Neural crest cell (in vitro differentiated cells): ENCODE measurements around the gene RALA. TPM values are rescaled to one million over a fixed set of nuclear protein-coding genes. Genes with fewer than 3 reads are reported as not detected.

Experiments used
- DNase-seq: peaks from one replicate; pipeline ENCODE4 v3.0.0; 2021; ENCODE audit warnings: low read depth, mixed read lengths, low spot score
- H3K27ac Mint-ChIP-seq: one replicate; pipeline ENCODE4 v1.8.0; 2021; ENCODE audit warnings: mild to moderate bottlenecking, mixed read lengths; ENCODE audit not compliant: unreplicated experiment
- H3K27me3 Mint-ChIP-seq: 2 replicates; pipeline ENCODE4 v1.8.0; 2021; ENCODE audit warnings: low read depth, mild to moderate bottlenecking, mixed read lengths
- H3K36me3 Mint-ChIP-seq: 2 replicates; pipeline ENCODE4 v1.8.0; 2021; ENCODE audit warnings: low read depth, mild to moderate bottlenecking, mixed read lengths
- H3K4me1 Mint-ChIP-seq: 2 replicates; pipeline ENCODE4 v1.8.0; 2021; ENCODE audit warnings: mixed read lengths
- H3K4me3 Mint-ChIP-seq: one replicate; pipeline ENCODE4 v1.8.0; 2021; ENCODE audit warnings: mild to moderate bottlenecking, mixed read lengths
- H3K9me3 Mint-ChIP-seq: 2 replicates; pipeline ENCODE4 v1.8.0; 2021; ENCODE audit warnings: mixed read lengths
- long read RNA-seq: library from polyadenylated mRNA; unstranded; transcript quantifications from one replicate; pipeline ENCODE4 v2.0.0, GENCODE V29; 2020
- total RNA-seq: library from RNA; stranded (reverse); gene quantifications from 2 replicates; pipeline ENCODE4 v1.2.1, GENCODE V29; 2021
- TF ChIP-seq, protein P1 (sequence below): fragments of 200-600 bp; sonication (generic); conservative IDR thresholded peaks from 2 replicates; pipeline ENCODE4 v1.5.0; 2021; ENCODE audit warnings: antibody characterized with exemption, mild to moderate bottlenecking

Gene RALA, protein sequence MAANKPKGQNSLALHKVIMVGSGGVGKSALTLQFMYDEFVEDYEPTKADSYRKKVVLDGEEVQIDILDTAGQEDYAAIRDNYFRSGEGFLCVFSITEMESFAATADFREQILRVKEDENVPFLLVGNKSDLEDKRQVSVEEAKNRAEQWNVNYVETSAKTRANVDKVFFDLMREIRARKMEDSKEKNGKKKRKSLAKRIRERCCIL
- total RNA-seq = 39.2 and 39.5 TPM in 2 replicates
- long read RNA-seq, transcript RALA-201 (5 exons, 2,880 nt) = major isoform, 133 of 146 reads
- long read RNA-seq, partial matches to known transcripts = 5 of 146 reads
- long read RNA-seq, other reads (novel, unspliced or antisense) = 7 of 146 reads

DNA sequence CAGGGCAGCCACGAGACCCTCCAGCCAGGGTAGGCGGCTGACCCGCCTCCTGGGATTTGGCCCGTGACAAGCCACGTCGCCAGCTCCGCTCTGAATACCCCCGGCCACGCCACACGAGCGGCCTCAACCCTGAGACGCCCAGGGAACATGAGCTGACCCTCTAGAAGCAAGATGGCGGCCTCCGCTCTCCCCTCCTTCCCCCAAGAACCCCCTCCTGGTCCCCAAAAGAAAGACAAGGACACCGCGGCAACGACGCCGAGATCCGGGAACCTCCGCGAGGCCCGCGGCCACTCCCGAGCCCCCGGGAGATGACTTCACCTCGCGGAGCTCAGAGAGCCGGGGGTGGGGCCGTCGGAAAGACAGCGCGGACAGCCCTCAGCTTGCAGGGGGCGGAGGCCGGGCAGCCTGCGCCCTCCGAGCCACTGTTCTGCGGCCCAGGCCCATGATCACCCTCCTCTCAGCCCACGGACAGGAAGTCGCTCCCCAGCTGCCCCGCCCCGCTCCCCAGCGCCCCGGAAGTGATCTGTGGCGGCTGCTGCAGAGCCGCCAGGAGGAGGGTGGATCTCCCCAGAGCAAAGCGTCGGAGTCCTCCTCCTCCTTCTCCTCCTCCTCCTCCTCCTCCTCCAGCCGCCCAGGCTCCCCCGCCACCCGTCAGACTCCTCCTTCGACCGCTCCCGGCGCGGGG, at the start of gene RALA:
Gene RALA, plus strand, starts transcription at position 526 of the 685 bp plus-strand sequence. CDS start 63,096 bp downstream, outside the sequence.
- TF ChIP-seq, protein P1, sequence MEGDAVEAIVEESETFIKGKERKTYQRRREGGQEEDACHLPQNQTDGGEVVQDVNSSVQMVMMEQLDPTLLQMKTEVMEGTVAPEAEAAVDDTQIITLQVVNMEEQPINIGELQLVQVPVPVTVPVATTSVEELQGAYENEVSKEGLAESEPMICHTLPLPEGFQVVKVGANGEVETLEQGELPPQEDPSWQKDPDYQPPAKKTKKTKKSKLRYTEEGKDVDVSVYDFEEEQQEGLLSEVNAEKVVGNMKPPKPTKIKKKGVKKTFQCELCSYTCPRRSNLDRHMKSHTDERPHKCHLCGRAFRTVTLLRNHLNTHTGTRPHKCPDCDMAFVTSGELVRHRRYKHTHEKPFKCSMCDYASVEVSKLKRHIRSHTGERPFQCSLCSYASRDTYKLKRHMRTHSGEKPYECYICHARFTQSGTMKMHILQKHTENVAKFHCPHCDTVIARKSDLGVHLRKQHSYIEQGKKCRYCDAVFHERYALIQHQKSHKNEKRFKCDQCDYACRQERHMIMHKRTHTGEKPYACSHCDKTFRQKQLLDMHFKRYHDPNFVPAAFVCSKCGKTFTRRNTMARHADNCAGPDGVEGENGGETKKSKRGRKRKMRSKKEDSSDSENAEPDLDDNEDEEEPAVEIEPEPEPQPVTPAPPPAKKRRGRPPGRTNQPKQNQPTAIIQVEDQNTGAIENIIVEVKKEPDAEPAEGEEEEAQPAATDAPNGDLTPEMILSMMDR = no peak
- DNase-seq = peak; percentile 83
- Mint-ChIP-seq H3K9me3 (no peaks in the 10 kb centered on the region), H3K4me1 (peaks cover 42% of the 10 kb centered on the region), H3K27me3 (no peaks in the 10 kb centered on the region), H3K27ac (peak within 1 kb of the TSS; percentile 99), H3K4me3 (peak within 1 kb of the TSS; percentile 95), H3K36me3 (no peaks in the 10 kb centered on the region)

DNA sequence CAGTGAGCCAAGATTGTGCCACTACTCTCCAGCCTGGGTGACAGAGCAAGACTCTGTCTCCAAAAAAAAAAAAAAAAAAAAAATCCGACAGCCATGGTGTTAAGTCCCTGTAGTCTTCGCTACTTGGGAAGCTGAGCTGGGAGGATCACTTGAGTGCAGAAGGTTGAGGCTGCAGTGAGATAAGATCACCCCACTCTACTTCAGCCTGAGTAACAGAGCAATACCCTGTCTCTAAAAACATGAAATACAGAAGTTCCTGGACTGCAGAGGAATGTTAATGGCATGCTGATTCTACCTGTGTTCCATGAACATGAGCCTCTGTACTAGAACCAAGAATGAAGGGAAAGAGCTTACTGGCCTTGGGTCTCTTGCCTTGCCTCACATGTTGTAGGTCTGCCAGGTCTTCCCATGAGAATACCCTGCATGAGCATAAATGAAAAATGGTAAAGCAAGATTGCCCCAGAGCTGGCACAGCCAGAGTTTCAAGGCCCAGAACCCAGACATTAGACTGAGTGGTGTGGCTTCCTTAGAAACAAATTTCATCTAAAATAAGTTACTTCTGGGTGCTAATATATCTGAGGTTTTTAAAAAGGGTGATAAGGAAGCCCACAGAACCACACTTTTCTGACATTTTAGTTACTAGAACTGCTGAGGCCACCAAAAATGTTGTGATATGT, 48.6 kb upstream of the RALA start:
- Mint-ChIP-seq H3K27me3 (no peaks in the 10 kb centered on the region), H3K36me3 (peaks cover 27% of the 10 kb centered on the region)
- DNase-seq = no peak

DNA sequence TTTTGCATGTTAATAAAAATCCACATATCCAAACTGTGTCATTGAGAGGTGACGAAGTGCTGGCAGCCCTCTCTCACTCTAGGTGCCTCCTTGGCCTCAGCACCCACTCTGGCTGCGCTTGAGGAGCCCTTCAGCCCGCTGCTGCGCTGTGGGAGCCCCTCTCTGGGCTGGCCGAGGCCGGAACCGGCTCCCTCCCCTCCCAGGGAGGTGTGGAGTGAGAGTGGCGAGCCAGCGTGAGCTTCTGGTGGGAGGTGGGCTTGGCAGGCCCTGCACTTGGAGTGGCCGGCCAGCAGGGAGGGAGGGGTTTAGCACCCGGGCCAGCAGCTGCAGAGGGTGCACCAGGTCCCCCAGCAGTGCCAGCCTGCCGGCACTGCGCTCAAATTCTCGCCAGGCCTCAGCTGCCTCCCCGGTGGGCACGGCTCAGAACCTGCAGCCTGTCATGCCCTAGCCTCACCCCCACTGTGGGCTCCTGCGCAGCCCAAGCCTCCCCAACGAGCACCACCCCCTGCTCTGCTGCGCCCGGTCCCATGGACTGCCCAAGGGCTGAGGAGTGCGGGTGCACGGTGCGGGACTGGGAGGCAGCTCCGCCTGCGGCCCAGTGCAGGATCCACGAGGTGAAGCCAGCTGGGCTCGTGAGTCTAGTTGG, 46.0 kb upstream of the RALA start:
- no peak overlapping the region for H3K4me3 Mint-ChIP-seq
- peaks cover 10% of the 10 kb centered on the region for H3K4me1 Mint-ChIP-seq
- no peaks in the 10 kb centered on the region for H3K9me3 Mint-ChIP-seq
- H3K27ac Mint-ChIP-seq = no peak overlapping the region
- TF ChIP-seq, protein P1 = no peak
- no peaks in the 10 kb centered on the region for H3K27me3 Mint-ChIP-seq
- H3K36me3 Mint-ChIP-seq = peaks cover 25% of the 10 kb centered on the region
- no peak for DNase-seq

More for the DNA sequence above, 48.6 kb upstream of the RALA start:
- no peaks in the 10 kb centered on the region for H3K9me3 Mint-ChIP-seq
- TF ChIP-seq, protein P1 = no peak
- H3K4me1 Mint-ChIP-seq = peaks cover 5% of the 10 kb centered on the region
- no peak overlapping the region for H3K4me3 Mint-ChIP-seq
- H3K27ac Mint-ChIP-seq = no peak overlapping the region

DNA sequence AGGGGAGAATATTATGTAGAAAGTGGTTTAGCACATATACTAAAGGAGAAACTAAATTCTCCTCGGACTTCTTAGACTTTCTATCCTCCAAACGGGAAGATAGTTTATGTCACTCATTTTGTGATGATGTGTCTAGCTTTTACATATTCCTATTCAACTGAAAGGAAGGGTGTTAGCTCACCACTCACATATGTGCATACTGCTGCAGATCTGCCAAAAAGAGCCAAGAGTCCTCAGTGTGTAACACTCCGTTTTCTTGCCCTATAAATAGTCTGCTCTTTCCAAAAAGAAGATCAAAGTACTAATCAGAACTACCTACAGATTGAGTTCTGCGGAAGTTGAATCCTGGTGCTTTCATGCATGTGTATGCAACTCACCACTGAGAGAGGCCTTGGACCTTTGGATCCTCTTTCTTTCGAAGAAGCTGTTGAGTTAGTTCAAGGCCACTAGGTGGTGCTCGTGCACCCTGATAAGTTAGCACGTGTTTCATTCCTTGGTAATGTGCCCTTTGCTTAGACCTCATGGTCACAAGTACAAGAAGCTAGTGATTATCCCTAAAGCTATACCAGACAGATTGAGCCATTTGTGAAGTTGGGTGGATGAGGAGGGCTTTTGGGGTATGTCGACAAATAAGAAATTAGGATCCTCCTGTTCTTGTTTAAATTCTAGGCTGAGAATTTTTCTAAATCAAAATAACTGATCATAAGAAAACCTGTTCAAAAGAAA, 43.1 kb upstream of the RALA start:
- Mint-ChIP-seq H3K27ac (no peak overlapping the region), H3K4me1 (peaks cover 20% of the 10 kb centered on the region), H3K4me3 (no peak overlapping the region), H3K27me3 (no peaks in the 10 kb centered on the region), H3K36me3 (peaks cover 22% of the 10 kb centered on the region), H3K9me3 (no peaks in the 10 kb centered on the region)
- TF ChIP-seq, protein P1 = peak; percentile 92
- DNase-seq = peak; percentile 66

DNA sequence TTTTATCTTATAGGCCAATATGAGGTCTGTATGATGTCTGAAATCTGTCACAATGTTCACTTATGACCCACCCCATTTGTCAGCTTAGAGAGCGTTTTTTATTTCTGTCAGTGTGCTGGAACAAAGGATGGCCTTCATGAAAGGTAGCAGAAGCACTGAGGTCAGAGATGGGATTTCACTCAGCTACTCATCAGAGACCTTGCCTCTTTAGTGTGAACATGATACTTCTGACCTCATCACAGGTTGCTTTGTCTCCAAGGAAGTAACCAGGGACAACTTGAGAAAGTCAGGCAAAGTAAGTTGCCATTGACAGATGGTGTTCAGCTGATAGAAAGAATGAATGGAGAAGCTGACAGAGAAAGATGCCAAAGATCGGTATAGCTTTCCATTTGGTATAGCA, 40.8 kb upstream of the RALA start:
- peaks cover 9% of the 10 kb centered on the region for H3K36me3 Mint-ChIP-seq
- TF ChIP-seq, protein P1 = no peak

More for the DNA sequence above, 40.8 kb upstream of the RALA start:
- peaks cover 20% of the 10 kb centered on the region for H3K4me1 Mint-ChIP-seq
- H3K4me3 Mint-ChIP-seq = no peak overlapping the region
- no peak overlapping the region for H3K27ac Mint-ChIP-seq
- H3K9me3 Mint-ChIP-seq = no peaks in the 10 kb centered on the region
- H3K27me3 Mint-ChIP-seq = no peaks in the 10 kb centered on the region
- DNase-seq = no peak
